H9 (cell line): ENCODE data around the gene NCS1. TPM values are rescaled to one million over a fixed set of nuclear protein-coding genes. Genes with fewer than 3 reads are reported as not detected.

Experiments
- DNase-seq: peaks from one replicate; pipeline ENCODE4 v3.0.0-alpha.2; 2017
- H2AFZ ChIP-seq: one replicate; pipeline ENCODE4 v1.6.1; 2013; ENCODE audit warnings: mild to moderate bottlenecking, low read length, control low read depth, moderate library complexity
- H2AK5ac ChIP-seq: 2 replicates; pipeline ENCODE4 v1.6.1; 2013; ENCODE audit warnings: low read length, control low read depth, mixed read lengths; ENCODE audit not compliant: insufficient read length
- H2BK120ac ChIP-seq: one replicate; pipeline ENCODE4 v1.6.1; 2013; ENCODE audit warnings: low read depth, mild to moderate bottlenecking, low read length, control low read depth, inconsistent platforms; ENCODE audit not compliant: poor library complexity, severe bottlenecking
- H2BK12ac ChIP-seq: 2 replicates; pipeline ENCODE4 v1.6.1; 2013; ENCODE audit warnings: low read length, control low read depth, mixed read lengths, low read depth; ENCODE audit not compliant: insufficient read length
- H2BK15ac ChIP-seq: 2 replicates; pipeline ENCODE4 v1.6.1; 2013; ENCODE audit warnings: low read depth, low read length, control low read depth
- H2BK20ac ChIP-seq: one replicate; pipeline ENCODE4 v1.6.1; 2013; ENCODE audit warnings: low read depth, mild to moderate bottlenecking, low read length, control low read depth, inconsistent platforms; ENCODE audit not compliant: poor library complexity, severe bottlenecking
- H2BK5ac ChIP-seq: 2 replicates; pipeline ENCODE4 v1.6.1; 2013; ENCODE audit warnings: low read length, control low read depth, mixed read lengths; ENCODE audit not compliant: insufficient read length
- H3K14ac ChIP-seq: 2 replicates; pipeline ENCODE4 v1.6.1; 2013; ENCODE audit warnings: low read length, control low read depth; ENCODE audit not compliant: insufficient read depth
- H3K18ac ChIP-seq: 2 replicates; pipeline ENCODE4 v1.6.1; 2013; ENCODE audit warnings: low read depth, mild to moderate bottlenecking, mixed read lengths, low read length, control low read depth; ENCODE audit not compliant: insufficient read length
- H3K23ac ChIP-seq: 2 replicates; pipeline ENCODE4 v1.6.1; 2013; ENCODE audit warnings: low read length, control low read depth, mixed read lengths, low read depth; ENCODE audit not compliant: insufficient read length
- H3K23me2 ChIP-seq: 2 replicates; pipeline ENCODE4 v1.6.1; 2013; ENCODE audit warnings: low read depth, mild to moderate bottlenecking, mixed read lengths, low read length, control low read depth; ENCODE audit not compliant: insufficient read length, poor library complexity, severe bottlenecking
- H3K27ac ChIP-seq: 2 replicates; pipeline ENCODE4 v1.5.1; 2013; ENCODE audit warnings: low read length, control low read depth, mixed read lengths, low read depth; ENCODE audit not compliant: insufficient read length
- H3K27me3 ChIP-seq: 2 replicates; pipeline ENCODE4 v1.6.1; 2013; ENCODE audit warnings: low read length, control low read depth, inconsistent platforms; ENCODE audit not compliant: insufficient read depth
- H3K4ac ChIP-seq: 2 replicates; pipeline ENCODE4 v1.6.1; 2013; ENCODE audit warnings: low read depth, mild to moderate bottlenecking, control low read depth, inconsistent platforms, low read length, moderate library complexity
- H3K4me1 ChIP-seq: 2 replicates; pipeline ENCODE4 v1.6.1; 2013; ENCODE audit warnings: low read length, control low read depth, inconsistent platforms; ENCODE audit not compliant: insufficient read depth
- H3K4me2 ChIP-seq: 2 replicates; pipeline ENCODE4 v1.6.1; 2013; ENCODE audit warnings: low read length, control low read depth, mixed read lengths; ENCODE audit not compliant: insufficient read length, insufficient read depth
- H3K56ac ChIP-seq: 2 replicates; pipeline ENCODE4 v1.6.1; 2013; ENCODE audit warnings: low read depth, mild to moderate bottlenecking, mixed read lengths, low read length, control low read depth; ENCODE audit not compliant: insufficient read length
- H3K79me1 ChIP-seq: 2 replicates; pipeline ENCODE4 v1.6.1; 2013; ENCODE audit warnings: low read depth, mild to moderate bottlenecking, moderate library complexity, low read length, control low read depth, inconsistent platforms; ENCODE audit not compliant: insufficient read depth, poor library complexity, severe bottlenecking
- H3K79me2 ChIP-seq: 2 replicates; pipeline ENCODE4 v1.6.1; 2013; ENCODE audit warnings: low read length, control low read depth, inconsistent platforms; ENCODE audit not compliant: insufficient read depth
- H3K9ac ChIP-seq: 2 replicates; pipeline ENCODE4 v1.6.1; 2013; ENCODE audit warnings: low read length, control low read depth, mixed read lengths; ENCODE audit not compliant: insufficient read length; ENCODE audit errors: extremely low read depth
- H3K9me3 ChIP-seq: one replicate; pipeline ENCODE4 v1.6.1; 2013; ENCODE audit warnings: low read depth, low read length, inconsistent platforms; ENCODE audit not compliant: control insufficient read depth
- H3T11ph ChIP-seq: one replicate; pipeline ENCODE4 v1.6.1; 2013; ENCODE audit warnings: mild to moderate bottlenecking, low read length, control low read depth, inconsistent platforms
- H4K20me1 ChIP-seq: one replicate; pipeline ENCODE4 v1.6.1; 2013; ENCODE audit not compliant: control insufficient read depth, insufficient read length, insufficient read depth
- H4K5ac ChIP-seq: 2 replicates; pipeline ENCODE4 v1.6.1; 2013; ENCODE audit warnings: low read depth, mild to moderate bottlenecking, mixed read lengths, low read length, control low read depth; ENCODE audit not compliant: insufficient read length
- H4K8ac ChIP-seq: replicated peaks from 2 replicates; pipeline ENCODE4 v1.6.1; 2013; ENCODE audit warnings: low read length, control low read depth, mixed read lengths, low read depth; ENCODE audit not compliant: insufficient read length
- H4K91ac ChIP-seq: 2 replicates; pipeline ENCODE4 v1.6.1; 2013; ENCODE audit warnings: low read depth, mild to moderate bottlenecking, moderate library complexity, mixed read lengths, low read length, control low read depth; ENCODE audit not compliant: insufficient read length
- H3K27ac Mint-ChIP-seq, 3 experiments: 2 replicates in 2 of 3; 3 replicates in 1 of 3; pipeline ENCODE4 v1.8.0; 2020 to 2021; ENCODE audit warnings: mixed read lengths in 3 of 3, mild to moderate bottlenecking in 1 of 3, moderate library complexity in 1 of 3
- H3K27me3 Mint-ChIP-seq: 2 replicates; pipeline ENCODE4 v1.8.0; 2021; ENCODE audit warnings: low read depth, mild to moderate bottlenecking, moderate library complexity, mixed read lengths
- H3K36me3 Mint-ChIP-seq, 3 experiments: 2 replicates in 2 of 3; 3 replicates in 1 of 3; pipeline ENCODE4 v1.8.0; 2020 to 2021; ENCODE audit warnings: low read depth in 3 of 3, mixed read lengths in 3 of 3; ENCODE audit not compliant: insufficient read depth in 1 of 3
- H3K4me1 Mint-ChIP-seq, 2 experiments: 2 replicates each; pipeline ENCODE4 v1.8.0; 2020; ENCODE audit warnings: mixed read lengths in 2 of 2
- H3K4me3 Mint-ChIP-seq, 2 experiments: 2 replicates in 1 of 2; 3 replicates in 1 of 2; pipeline ENCODE4 v1.8.0; 2020 to 2021; ENCODE audit warnings: mild to moderate bottlenecking in 2 of 2, mixed read lengths in 2 of 2, moderate library complexity in 1 of 2
- H3K9me3 Mint-ChIP-seq, 2 experiments: 2 replicates in 1 of 2; 3 replicates in 1 of 2; pipeline ENCODE4 v1.8.0; 2020; ENCODE audit warnings: mild to moderate bottlenecking in 2 of 2, mixed read lengths in 2 of 2, moderate library complexity in 1 of 2
- WGBS: extraction: QIAGEN DNeasy Blood & Tissue Kit; methylation state at CpG from one replicate; pipeline ENCODE4 v1.1.7; 2013; ENCODE audit warnings: missing lambda C conversion rate, low lambda C conversion rate, mixed read lengths; ENCODE audit not compliant: insufficient read length; ENCODE audit errors: extremely low coverage; 5-methylcytosine and 5-hydroxymethylcytosine counted together
- total RNA-seq: library from RNA; stranded (reverse); gene quantifications from 2 replicates; pipeline ENCODE4 v1.2.1, GENCODE V29; 2021
- TF ChIP-seq, protein P1 (sequence below): fragments of 200-600 bp; sonication (generic); conservative IDR thresholded peaks from 3 replicates; pipeline ENCODE4 v1.8.0; 2021; ENCODE audit warnings: antibody characterized with exemption, mild to moderate bottlenecking

NCS1 gene
- total RNA-seq, 1 experiment from 2014 or later, result 38.1 TPM

DNA sequence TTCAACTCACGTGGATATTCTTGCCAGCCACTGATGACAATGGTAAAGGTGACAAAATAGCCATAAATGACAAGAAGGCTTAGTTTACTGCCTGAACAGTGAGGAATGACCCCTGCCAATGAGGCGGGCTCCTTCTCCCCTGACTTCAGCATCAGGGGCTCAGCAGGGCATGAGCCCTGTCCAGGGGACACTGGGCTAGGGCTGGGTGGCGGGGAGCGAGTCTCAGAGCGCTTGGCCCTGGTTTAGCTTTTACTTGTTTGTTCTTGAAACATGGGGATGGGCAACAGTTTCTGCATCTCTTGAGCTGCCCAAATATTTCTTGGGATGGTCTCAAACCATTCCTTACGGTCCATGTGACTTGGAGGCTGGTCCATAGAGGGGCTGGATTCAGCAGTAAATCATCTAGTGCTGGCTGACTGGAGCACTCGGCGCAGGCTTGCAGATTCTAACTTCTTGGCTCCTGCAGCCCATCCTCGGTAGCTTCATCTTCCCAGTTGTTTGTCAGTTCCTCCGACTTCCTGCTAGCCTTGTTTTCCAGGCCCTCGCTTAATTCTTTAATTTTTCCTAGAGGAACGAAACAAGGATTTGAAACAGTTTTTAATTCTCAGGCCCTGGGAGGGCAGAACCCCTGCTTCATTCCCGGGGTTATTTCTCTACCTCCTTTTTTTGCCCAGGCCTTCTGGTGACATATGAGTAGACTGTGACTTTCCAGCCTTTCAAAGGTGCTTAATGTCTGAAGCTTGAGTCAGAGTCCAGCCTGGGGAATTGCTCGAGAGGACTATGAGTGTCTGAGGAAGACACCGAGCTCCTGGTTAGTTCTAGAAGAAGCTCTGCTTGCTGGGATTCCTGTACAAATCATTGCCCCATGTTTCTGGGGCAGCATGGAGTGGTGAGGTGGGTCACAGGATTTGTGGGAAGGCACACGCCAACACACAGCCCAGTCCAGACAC is 88.9 kb downstream of the NCS1 start:
- Histone ChIP-seq H3K9me3 (no peaks in the 10 kb centered on the region), H3K56ac (no peak overlapping the region), H3K79me1 (no peaks in the 10 kb centered on the region), H3K79me2 (no peaks in the 10 kb centered on the region), H3K27ac (no peak overlapping the region), H2AFZ (no peak overlapping the region), H2BK12ac (no peak overlapping the region), H4K20me1 (no peaks in the 10 kb centered on the region), H4K8ac (no peak overlapping the region), H2BK20ac (no peak overlapping the region), H2AK5ac (no peak overlapping the region), H4K5ac (no peak overlapping the region), H3K23me2 (peaks cover 9% of the 10 kb centered on the region), H2BK120ac (no peak overlapping the region), H3T11ph (no peak overlapping the region), H2BK5ac (no peak overlapping the region), H3K4me1 (no peaks in the 10 kb centered on the region), H3K9ac (no peak overlapping the region), H3K4me2 (no peak overlapping the region), H4K91ac (no peak overlapping the region), H3K4ac (no peak overlapping the region), H3K14ac (no peak overlapping the region), H3K27me3 (no peaks in the 10 kb centered on the region; the same call in 1 of the 2 replicates), H2BK15ac (no peak overlapping the region), H3K23ac (no peak overlapping the region), H3K18ac (peak overlapping the region; percentile 40)
- TF ChIP-seq, protein P1, sequence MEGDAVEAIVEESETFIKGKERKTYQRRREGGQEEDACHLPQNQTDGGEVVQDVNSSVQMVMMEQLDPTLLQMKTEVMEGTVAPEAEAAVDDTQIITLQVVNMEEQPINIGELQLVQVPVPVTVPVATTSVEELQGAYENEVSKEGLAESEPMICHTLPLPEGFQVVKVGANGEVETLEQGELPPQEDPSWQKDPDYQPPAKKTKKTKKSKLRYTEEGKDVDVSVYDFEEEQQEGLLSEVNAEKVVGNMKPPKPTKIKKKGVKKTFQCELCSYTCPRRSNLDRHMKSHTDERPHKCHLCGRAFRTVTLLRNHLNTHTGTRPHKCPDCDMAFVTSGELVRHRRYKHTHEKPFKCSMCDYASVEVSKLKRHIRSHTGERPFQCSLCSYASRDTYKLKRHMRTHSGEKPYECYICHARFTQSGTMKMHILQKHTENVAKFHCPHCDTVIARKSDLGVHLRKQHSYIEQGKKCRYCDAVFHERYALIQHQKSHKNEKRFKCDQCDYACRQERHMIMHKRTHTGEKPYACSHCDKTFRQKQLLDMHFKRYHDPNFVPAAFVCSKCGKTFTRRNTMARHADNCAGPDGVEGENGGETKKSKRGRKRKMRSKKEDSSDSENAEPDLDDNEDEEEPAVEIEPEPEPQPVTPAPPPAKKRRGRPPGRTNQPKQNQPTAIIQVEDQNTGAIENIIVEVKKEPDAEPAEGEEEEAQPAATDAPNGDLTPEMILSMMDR, result no peak
- Mint-ChIP-seq H3K9me3 (peaks cover 13 to 16% of the 10 kb centered on the region in 2 experiments), H3K27me3 (peaks cover 20% of the 10 kb centered on the region), H3K4me1 (peaks cover 30 to 37% of the 10 kb centered on the region in 2 experiments), H3K27ac (0 out of 7 replicates have a peak overlapping the region, but pooled peaks of 1 of the 3 experiments have one; percentile 40), H3K4me3 (no peak overlapping the region), H3K36me3 (peaks cover 5 to 17% (median 7%) of the 10 kb centered on the region in 3 experiments; a peak in 5 of 7 replicates)
- no peak for DNase-seq
- WGBS, result no CpG with 5 or more reads among the region's 16 CpGs
